ENCODE measurements around the gene DUS2.
"Not testable (repeated sequence)": the region's sequence is repeated elsewhere in the genome, so short reads cannot be mapped to it uniquely, and the experiment has no call there.

Gene DUS2

GRCh38 chr16:67998779-67999688 lies 24.1 kb upstream of the DUS2 start, which contains the start of gene DPEP2:
Gene DPEP2 (minus strand): TSS chr16:67999484. CDS start chr16:67993212, 6,272 bp downstream.
- DNase-seq = peak; percentile 15

GRCh38 chr16:67999985-68000384 lies 23.1 kb upstream of the DUS2 start:
- DNase-seq = no peak

DNA sequence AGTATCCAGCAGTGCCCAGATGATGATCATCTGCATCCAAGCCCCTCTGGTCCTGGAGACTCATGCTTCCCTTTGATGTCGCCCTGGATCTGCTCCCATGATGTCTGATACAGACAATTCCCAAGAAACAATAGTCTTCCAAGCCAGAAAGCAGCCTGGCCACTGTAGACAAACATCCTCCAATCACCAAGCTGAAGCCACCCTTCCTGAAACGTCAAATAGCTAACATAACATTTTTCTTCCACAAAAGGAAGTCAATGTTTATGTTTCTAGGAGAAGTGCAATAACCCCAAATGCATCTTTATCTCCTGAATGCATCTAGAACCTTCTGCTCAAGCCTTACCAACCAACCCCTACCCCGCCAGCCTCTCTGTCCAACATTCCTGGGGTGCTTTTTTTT lies 22.6 kb upstream of the DUS2 start:
- no peak for DNase-seq

- DNase-seq = no peak
Measured at GRCh38 chr16:68003031-68003430, 20.1 kb upstream of the DUS2 start.

GRCh38 chr16:68005211-68005610 lies 17.9 kb upstream of the DUS2 start:
- DNase-seq = no peak

DNA sequence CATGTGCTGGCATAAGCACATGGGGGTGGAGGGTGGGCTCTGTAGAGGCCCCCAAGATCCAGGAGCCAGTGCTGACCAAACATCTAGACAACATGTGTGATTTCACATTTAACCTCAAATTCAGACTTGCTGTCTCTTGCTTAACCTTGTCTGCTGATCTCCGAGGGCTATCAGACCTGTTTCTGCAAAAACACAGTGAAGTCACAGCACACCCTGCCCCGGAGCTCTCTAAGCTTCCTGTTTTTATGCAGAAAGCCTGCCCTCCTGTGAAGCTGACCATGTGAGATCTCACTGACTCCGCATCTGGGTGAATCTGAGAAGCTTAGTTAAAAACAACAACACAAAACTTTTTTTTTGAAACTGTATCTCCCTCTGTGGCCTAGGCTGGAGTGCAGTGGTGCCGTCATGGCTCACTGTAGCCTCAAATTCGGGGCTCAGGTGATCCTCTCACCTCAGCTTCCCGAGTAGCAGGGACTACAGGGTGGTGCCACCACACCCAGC lies 17.2 kb upstream of the DUS2 start:
- DNase-seq = no peak

GRCh38 chr16:68009157-68009735 lies 13.8 kb upstream of the DUS2 start:
- no peak for DNase-seq

DNA sequence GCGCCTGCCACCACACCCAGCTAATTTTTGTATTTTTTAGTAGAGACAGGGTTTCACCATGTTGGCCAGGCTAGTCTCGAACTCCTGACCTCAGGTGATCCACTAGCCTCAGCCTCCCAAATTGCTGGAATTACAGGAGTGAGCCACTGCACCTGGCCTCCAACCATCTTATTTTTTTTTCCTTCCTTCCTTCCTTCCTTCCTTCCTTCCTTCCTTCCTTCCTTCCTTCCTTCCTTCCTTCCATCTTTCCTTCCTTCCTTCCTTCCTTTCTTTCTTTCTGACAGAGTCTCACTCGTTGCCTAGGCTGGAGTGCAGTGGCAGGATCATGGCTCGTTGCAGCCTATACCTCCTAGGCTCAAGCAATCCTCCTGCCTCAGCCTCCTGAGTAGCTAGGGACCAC lies 13.2 kb upstream of the DUS2 start:
- not testable (repeated sequence) for DNase-seq

GRCh38 chr16:68013440-68013839 lies 9.6 kb upstream of the DUS2 start:
- DNase-seq = no peak

DNA sequence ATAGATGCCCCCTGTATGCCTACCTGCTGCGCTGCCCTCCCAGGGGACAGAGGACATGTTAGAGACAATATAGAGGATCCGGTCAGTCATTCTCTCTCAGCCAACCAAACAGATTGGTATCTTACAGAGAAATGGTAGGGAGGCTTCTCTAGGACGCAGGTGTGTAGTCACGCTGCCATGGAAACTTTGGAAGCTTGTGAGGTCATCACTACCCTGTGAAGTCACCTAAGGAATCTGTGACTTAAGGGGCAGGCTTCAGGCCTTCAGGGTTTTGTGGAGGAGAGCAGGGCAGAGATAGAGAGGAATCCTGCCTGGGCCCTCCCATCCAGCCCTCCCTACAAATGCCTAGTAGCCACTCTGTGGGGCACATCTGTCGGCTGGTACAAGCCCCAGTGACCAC lies 7.4 kb upstream of the DUS2 start, which contains the start of gene DPEP2NB:
Gene DPEP2NB (minus strand): TSS at position 231 of the 400 bp plus-strand sequence. CDS start 141 bp downstream, at position 90.
- DNase-seq = no peak

GRCh38 chr16:68019167-68019680 lies 3.9 kb upstream of the DUS2 start:
- DNase-seq = no peak

DNA sequence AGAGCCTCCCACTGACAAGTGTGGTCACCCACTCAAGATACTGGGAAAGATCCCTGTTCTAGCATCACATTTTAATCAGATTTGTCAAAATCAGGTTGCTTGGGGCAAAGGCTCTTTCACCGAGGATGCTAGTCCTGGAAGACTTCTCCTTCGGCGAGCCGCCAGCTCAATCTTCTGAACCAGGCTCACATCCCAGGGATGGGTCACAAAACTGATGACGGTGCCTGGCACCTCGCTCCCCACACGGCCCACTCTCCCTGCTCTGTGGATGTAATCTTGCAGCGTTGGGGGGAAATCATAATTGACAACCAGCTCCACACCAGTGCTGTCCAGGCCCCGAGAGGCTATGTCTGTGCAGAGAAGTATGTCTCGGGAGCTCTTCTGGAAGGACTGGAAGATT lies 1.6 kb upstream of the DUS2 start:
- DNase-seq = no peak

- DNase-seq = no peak
Measured at GRCh38 chr16:68022278-68022727, 781 bp upstream of the DUS2 start.

DNA sequence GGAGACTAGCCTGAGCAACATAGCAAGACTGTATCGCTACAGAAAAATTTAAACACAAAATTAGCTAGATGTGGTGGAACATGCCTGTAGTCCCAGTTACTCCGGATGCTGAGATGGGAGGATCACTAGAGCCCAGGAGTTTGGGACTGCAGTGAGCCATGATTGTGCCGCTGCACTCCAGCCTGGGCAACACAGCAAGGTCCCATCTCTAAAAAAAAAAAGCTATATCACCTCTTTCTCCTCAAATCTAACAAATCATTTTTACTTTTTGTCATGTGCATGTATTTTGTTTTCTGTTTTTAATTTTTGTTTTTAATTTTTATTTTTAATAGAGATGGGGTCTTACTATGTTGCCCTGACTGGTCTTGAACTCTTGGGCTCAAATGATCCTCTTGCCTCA lies 5.9 kb downstream of the DUS2 start:
- no peak for DNase-seq

DNA sequence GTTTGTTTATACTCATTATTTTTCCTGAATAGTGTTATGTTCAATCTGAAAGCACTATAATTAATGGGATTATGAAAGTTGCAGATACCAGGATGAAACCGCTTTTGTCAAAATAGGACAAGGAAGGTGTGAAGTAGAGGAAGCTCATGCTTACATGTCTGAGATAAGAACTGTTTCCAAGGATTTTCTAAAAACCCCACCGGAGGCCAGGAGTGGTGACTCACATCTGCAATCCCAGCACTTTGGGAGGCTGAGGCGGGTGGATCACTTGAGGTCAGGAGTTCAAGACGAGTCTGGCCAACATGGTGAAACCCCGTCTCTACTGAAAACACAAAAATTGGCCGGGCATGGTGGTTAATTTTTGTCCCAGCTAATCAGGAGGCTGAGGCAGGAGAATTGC lies 7.0 kb downstream of the DUS2 start:
- DNase-seq = not testable (repeated sequence)

GRCh38 chr16:68031951-68032350 lies 8.9 kb downstream of the DUS2 start:
- DNase-seq = no peak

DNA sequence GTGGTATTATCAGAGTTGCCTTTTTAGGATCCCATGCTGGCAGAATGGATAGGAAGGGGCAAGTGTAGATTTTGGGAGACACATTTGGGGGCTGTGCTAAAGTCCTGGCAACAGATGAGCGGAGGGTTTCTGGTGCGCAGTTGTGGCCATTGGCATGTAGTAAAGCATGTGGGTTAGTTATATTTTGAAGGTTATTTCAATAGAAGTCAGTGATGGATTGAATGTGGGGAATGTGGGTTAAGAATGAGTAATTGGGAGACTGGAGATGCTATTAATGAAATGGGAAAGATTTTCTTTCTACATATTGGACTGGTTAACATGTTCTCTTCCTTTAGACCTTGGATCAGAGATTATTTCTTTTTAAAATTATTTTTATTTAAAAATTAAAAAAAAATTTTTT lies 10.0 kb downstream of the DUS2 start:
- no peak for DNase-seq

DNA sequence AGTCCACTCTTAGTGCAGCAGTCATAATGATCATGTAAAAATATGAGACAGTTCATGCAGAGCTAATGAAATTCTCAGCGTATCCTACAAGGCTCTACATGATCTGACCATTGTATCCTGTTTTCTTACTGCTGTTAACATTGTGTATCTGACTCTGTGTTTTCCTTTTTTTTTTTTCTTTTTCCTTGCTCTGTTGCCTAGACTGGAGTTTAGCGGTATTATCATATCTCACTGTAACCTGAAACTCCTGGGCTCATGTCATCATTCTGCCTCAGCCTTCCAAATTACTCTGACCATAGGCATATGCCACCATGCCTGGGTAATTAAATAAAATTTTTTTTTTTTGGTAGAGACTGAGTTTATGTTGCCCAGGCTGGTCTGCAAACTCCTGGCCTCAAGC lies 12.1 kb downstream of the DUS2 start:
- DNase-seq = no peak

- DNase-seq = no peak
Measured at GRCh38 chr16:68037841-68038597, 14.9 kb downstream of the DUS2 start.

GRCh38 chr16:68040506-68041288 lies 17.6 kb downstream of the DUS2 start:
- peak; percentile 69 for DNase-seq

GRCh38 chr16:68041783-68042182 lies 18.7 kb downstream of the DUS2 start:
- no peak for DNase-seq

- no peak for DNase-seq
Measured at GRCh38 chr16:68046106-68046505, 23.0 kb downstream of the DUS2 start.
